ENCODE data around the gene MTX3.

The MTX3 gene

GRCh38 chr5:79982136-79982535 lies 8.9 kb downstream of the MTX3 start:
- no peak for DNase-seq

- DNase-seq = no peak
These were observed 14.1 kb downstream of the MTX3 start for GRCh38 chr5:79976759-79977515.

- no peak for DNase-seq
These were observed 15.6 kb downstream of the MTX3 start for GRCh38 chr5:79975422-79975821.

- no peak for DNase-seq
These were observed 16.2 kb downstream of the MTX3 start for GRCh38 chr5:79974886-79975285.

GRCh38 chr5:79973996-79974395 lies 17.1 kb downstream of the MTX3 start:
- no peak for DNase-seq

GRCh38 chr5:79973511-79973910 lies 17.6 kb downstream of the MTX3 start:
- DNase-seq = no peak

- DNase-seq = no peak
These were observed 19.9 kb downstream of the MTX3 start for GRCh38 chr5:79971156-79971555.

- DNase-seq = no peak
These were observed 24.6 kb downstream of the MTX3 start for GRCh38 chr5:79966448-79966847.

GRCh38 chr5:79964136-79964535 lies 26.9 kb downstream of the MTX3 start:
- DNase-seq = no peak

GRCh38 chr5:79963261-79964061 lies 27.6 kb downstream of the MTX3 start:
- no peak for DNase-seq

GRCh38 chr5:79962575-79963222 lies 28.4 kb downstream of the MTX3 start:
- peak in 2 of 3 donors; percentile 6 to 9 for DNase-seq

GRCh38 chr5:79961716-79962574 lies 29.1 kb downstream of the MTX3 start:
- peak; percentile 53 to 60 (median 54) for DNase-seq

- peak; percentile 3 to 63 (median 16) for DNase-seq
These were observed 31.7 kb downstream of the MTX3 start for GRCh38 chr5:79959407-79959806.

- no peak for DNase-seq
These were observed 35.0 kb downstream of the MTX3 start for GRCh38 chr5:79955941-79956670.

GRCh38 chr5:79955356-79955895 lies 35.6 kb downstream of the MTX3 start:
- DNase-seq = no peak

GRCh38 chr5:79954620-79955019 lies 36.4 kb downstream of the MTX3 start:
- DNase-seq = no peak

GRCh38 chr5:79947567-79947966 lies 43.5 kb downstream of the MTX3 start:
- no peak for DNase-seq

- DNase-seq = no peak
These were observed 52.6 kb downstream of the MTX3 start for GRCh38 chr5:79938468-79938867.

GRCh38 chr5:79936646-79937216 lies 54.3 kb downstream of the MTX3 start:
- DNase-seq = peak in 1 of 3 donors; percentile 3

GRCh38 chr5:79936002-79936645 lies 54.9 kb downstream of the MTX3 start:
- no peak for DNase-seq

GRCh38 chr5:79934681-79935080 lies 56.4 kb downstream of the MTX3 start:
- no peak for DNase-seq
